HG03064 (cell line): ENCODE measurements around the gene CTIF.
"Not testable (repeated sequence)": the region's sequence is repeated elsewhere in the genome, so short reads cannot be mapped to it uniquely, and the experiment has no call there.

Experiments used
- ATAC-seq: cut with Tn5 transposase; IDR thresholded peaks from one replicate; pipeline ENCODE4 v1.9.1; 2021; ENCODE audit warnings: low read depth; ENCODE audit not compliant: unreplicated experiment

The CTIF gene

GRCh38 chr18:48538531-48539405 lies at the start of gene CTIF:
CTIF (plus strand) TSS chr18:48539031; CDS start chr18:48619566, 80,535 bp downstream.
- peak; percentile 73 for ATAC-seq

- no peak for ATAC-seq
These were observed 48.1 kb upstream of the CTIF start for GRCh38 chr18:48490641-48491293.

- no peak for ATAC-seq
These were observed 46.0 kb upstream of the CTIF start for GRCh38 chr18:48492880-48493279.

- no peak for ATAC-seq
These were observed 45.2 kb upstream of the CTIF start for GRCh38 chr18:48493434-48494230.

- ATAC-seq, result no peak
These were observed 41.0 kb upstream of the CTIF start for GRCh38 chr18:48497863-48498262.

- no peak for ATAC-seq
These were observed 38.3 kb upstream of the CTIF start for GRCh38 chr18:48500517-48500916.

GRCh38 chr18:48502906-48503305 lies 35.9 kb upstream of the CTIF start:
- ATAC-seq, result no peak

- no peak for ATAC-seq
These were observed 34.0 kb upstream of the CTIF start for GRCh38 chr18:48504819-48505218.

GRCh38 chr18:48506983-48507568 lies 31.8 kb upstream of the CTIF start:
- not testable (repeated sequence) for ATAC-seq

- not testable (repeated sequence) for ATAC-seq
These were observed 26.3 kb upstream of the CTIF start for GRCh38 chr18:48512498-48512897.

GRCh38 chr18:48514786-48515185 lies 24.0 kb upstream of the CTIF start:
- no peak for ATAC-seq

GRCh38 chr18:48517048-48517447 lies 21.8 kb upstream of the CTIF start:
- ATAC-seq, result no peak

- no peak for ATAC-seq
These were observed 19.3 kb upstream of the CTIF start for GRCh38 chr18:48519431-48520100.

- ATAC-seq, result no peak
These were observed 17.1 kb upstream of the CTIF start for GRCh38 chr18:48521723-48522122.

GRCh38 chr18:48525671-48526070 lies 13.2 kb upstream of the CTIF start:
- ATAC-seq, result no peak

GRCh38 chr18:48527461-48527860 lies 11.4 kb upstream of the CTIF start:
- no peak for ATAC-seq

GRCh38 chr18:48528861-48529260 lies 10.0 kb upstream of the CTIF start:
- no peak for ATAC-seq

GRCh38 chr18:48529796-48530195 lies 9.0 kb upstream of the CTIF start:
- ATAC-seq, result no peak

GRCh38 chr18:48530399-48531081 lies 8.3 kb upstream of the CTIF start:
- no peak for ATAC-seq

- ATAC-seq, result no peak
These were observed 7.8 kb upstream of the CTIF start for GRCh38 chr18:48531082-48531403.
